Putamen (tissue), 1 donor: ENCODE measurements around the gene EXOC6B.

Experiments used
- DNase-seq: peaks from one replicate; pipeline ENCODE4 v3.0.0-alpha.2; 2016; ENCODE audit warnings: low spot score

The EXOC6B gene

DNA sequence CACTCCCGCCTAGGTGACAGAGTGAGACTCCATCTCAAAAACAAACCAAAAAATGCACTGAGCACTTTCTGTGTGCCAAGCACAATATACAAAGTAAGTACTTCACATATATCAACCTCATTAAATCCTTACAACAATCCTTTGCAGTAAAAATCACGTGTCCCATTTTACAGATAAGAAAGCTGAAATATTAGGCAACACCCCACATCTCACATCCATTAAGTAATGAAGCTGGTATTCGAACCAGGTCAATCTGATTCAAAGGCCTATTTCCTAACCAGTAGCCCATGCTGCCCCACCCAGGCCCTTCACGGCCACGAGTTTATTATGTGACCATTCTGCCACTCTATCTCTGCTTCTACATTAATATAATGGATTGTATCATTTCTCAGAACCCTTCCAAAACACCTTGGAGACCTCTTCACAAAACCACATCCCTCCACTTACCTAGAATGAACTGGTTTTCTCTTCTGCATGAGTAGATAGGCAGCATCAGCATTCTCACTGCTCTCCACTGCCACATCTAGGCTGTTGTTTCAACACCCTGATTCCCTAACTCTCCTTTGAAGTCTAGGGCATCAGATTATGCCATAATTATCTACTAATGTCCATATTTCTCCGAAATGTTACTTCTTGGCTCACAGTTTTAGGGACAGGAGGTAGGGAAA is 3.1 kb upstream of the EXOC6B start:
- no peak for DNase-seq

- DNase-seq: no peak
Observed at GRCh38 chr2:72827966-72828646, 2.3 kb upstream of the EXOC6B start.

DNA sequence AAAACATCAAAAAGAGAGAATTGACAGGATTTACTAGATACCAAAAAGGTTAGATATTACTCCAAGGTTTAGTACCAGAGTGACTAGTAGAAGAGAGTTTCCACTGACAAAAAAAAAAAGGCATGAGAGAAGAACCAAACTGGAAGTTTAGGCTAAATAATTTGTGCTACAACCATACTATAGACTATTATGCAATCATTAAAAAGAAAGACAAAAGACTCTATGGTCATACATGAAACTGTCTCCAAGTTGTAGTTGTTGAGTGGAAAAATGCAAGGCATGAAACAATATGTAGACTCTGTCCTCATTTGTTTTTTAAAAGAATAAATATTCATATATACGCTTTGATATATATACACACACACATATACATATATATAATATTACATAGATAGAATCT is 1.7 kb upstream of the EXOC6B start:
- DNase-seq: no peak

DNA sequence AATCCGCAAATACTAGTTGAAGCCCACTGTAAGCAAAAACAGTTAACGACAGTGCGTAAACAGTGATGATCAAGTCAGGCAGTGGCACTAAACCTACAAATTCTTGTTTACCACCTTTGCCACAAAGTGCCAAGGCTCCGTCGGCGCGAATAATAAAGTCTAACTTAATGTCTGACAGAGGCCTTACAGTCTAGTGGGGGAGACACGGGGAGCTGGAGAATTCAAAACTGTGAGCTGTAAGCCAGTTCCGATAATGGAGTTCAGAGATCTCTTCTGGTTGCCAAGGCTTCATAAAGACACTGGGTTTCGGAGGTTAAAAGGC is 284 bp upstream of the EXOC6B start:
- no peak for DNase-seq

GRCh38 chr2:72824224-72824842 is 1.5 kb downstream of the EXOC6B start:
- DNase-seq: no peak

- DNase-seq: no peak
Observed at GRCh38 chr2:72822794-72823193, 3.0 kb downstream of the EXOC6B start.

- no peak for DNase-seq
Observed at GRCh38 chr2:72821983-72822382, 3.9 kb downstream of the EXOC6B start.

DNA sequence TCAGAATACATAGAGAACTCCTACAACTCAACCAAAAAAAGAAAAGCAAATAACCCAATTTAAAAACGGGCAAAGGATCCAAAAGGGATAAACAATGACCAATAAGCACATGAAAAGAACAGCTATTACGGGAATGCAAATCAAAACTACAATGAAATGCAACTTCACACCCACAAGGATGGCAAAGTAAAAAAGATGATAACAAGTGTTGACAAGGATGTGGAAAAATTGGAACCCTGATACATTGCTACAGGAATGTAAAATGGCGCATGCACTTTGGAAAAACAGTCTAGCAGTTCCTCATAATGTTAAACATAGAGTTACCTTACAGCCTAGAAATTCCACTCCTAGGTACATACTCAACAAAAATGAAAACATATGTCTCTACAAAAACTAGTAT is 4.7 kb downstream of the EXOC6B start:
- no peak for DNase-seq

- no peak for DNase-seq
Observed at GRCh38 chr2:72819501-72819900, 6.3 kb downstream of the EXOC6B start.

GRCh38 chr2:72815655-72816278 is 10.1 kb downstream of the EXOC6B start:
- DNase-seq: no peak

DNA sequence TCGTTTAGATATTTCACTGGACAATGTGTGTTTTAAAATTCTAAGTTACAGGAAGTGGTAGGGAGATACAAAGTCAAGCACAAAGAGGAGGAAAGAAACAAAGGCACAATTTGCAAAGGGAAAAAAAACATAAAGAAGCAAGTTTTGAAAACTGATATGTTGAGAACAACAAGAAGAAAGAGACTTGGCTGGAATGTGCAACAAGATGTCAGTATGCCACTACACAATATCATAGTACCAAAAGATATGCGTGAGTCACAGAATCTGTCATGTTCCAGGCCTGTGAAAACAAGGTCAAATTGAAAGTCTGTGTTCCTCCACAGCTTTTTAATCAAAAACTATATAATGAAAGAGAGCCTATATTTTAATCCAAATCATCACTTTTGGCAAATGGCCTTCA is 12.0 kb downstream of the EXOC6B start:
- no peak for DNase-seq

DNA sequence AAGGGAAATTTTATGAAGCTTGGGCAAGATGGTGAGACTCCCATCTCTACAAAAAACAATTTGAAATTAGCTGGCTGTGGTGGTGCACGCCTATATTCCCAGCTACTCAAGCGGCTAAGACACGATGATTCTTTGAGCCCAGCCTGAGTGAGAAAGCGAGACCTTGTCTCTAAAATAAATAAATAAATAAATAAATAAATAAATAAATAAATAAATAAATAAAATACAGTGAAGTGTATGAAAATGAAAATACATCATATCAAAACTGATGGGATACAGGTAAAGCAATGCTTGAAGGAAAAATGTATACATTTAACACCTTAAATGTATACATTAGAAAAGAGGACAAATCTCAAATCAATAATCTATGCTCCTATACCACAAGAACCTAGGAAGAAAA is 15.7 kb downstream of the EXOC6B start:
- DNase-seq: no peak

DNA sequence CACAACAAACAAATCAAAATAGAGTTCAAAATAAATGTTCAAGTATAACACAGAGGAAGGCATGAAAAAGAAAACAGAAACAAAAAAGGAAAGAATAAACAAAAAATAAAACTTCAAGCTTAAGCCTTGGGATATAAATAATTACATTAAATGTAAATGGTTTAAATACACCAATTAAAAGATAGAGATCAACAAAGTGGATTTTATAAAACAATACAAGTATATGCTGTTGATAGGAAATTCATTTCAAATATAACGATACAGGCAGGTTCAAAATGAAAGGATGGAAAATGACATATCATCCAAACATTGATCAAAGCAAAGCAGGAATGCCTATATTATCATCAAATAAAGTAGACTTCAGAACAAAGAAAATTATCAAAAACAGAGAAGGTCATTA is 16.7 kb downstream of the EXOC6B start:
- no peak for DNase-seq

GRCh38 chr2:72806280-72806945 is 19.4 kb downstream of the EXOC6B start:
- DNase-seq: no peak

- no peak for DNase-seq
Observed at GRCh38 chr2:72803626-72804320, 22.1 kb downstream of the EXOC6B start.

DNA sequence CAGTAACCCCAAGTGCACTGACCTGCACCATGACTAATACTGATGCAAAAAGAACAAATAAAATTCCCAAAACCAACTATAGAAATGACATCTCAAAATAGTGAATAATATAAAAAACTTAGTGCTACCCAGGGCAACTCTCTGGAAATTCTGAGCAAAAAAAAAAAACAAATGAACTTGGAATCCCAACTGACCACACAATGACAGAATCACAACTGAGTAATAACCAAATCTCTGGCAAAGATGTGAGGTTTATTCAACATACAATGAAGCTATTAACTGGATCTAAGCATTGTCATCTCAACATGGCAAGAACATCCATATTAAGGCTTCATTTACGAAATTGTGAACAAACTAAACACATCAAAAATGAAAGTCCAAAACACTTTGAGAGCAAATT is 22.7 kb downstream of the EXOC6B start:
- DNase-seq: peak; percentile 74

DNA sequence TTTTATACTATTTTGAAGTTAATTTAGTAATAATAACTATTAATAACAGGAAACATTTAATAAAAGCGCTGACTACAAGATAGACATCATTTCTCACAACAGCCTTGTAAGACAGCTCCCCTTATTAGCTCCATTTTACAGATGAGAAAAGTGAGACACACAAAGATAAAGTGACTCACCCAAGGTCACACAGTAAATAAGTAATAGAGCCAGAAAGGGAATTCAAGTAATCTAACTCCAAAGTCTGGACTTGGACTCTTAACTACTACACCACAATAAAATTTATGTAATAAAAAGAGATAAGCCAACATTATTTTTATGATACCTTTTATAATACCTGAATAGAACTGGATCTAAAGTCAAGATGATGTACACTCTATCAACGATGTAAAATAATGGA is 25.3 kb downstream of the EXOC6B start:
- no peak for DNase-seq

DNA sequence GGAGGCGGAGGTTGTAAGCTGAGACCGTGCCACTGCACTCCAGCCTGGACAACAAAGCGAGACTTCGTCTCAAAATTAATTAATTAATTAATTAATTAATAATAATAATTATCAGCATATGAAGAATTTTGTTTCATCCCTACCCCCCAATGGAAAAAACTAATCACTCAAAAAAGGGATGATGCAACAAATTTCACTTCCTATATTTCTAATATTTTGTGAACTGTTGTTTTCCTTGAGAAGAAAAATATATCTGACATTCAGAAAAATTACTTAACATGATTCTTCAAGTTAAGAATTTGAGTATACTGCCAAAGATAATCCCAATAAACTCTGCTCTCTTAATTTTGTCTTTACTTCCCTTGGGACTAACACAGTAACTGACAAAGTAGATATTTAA is 28.1 kb downstream of the EXOC6B start:
- DNase-seq: no peak

- DNase-seq: no peak
Observed at GRCh38 chr2:72796766-72797165, 29.1 kb downstream of the EXOC6B start.

GRCh38 chr2:72794572-72794971 is 31.3 kb downstream of the EXOC6B start:
- no peak for DNase-seq

DNA sequence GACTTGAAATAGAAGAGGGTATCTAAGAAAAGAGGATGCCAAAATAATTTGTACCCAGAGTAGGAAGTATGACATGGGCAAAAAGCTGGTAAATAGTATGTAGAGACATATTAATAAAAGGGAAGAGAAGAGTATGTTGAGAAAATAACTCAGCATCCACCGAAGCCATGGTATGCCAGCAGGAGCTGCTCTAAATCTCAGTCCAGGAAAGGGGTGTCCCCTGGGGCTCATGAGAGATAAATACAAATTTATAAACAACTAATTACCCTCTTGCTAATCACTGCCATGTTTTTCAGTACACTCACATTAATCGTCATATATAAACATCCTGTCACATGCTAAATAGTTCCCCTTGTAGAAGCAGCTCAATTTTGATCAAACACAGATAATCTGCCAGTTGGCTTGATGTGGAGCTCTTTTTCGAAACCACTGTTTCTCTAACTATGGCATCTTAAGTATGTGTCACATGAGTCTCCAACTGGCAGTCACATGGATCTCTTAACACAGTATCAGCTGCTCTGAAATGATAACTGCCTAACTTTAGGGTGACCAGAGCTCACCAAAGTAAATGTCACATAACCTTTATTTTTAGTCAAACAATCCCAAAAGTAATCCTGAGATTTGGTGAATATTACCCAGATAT is 31.9 kb downstream of the EXOC6B start:
- DNase-seq: no peak

DNA sequence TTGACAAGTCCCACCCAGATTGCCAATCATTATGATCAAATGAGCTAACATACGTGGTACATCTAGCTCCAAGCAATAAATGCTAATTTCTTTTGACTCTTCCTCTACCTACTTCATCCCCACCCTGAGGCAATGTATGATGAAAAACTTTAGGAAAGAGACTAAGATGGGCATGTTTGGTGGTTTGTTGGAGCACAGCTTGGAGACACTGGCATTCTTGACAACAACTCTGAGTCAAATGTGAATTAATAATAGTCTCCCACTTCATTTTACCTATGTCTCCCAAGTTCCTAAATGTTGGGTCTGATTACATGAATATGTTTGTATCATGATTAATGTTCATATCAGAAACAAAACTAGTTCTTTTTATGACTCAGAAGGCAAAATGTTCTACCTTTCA is 36.6 kb downstream of the EXOC6B start:
- no peak for DNase-seq
